Stimulated activated CD4-positive, alpha-beta T cell treated with anti-CD3 and anti-CD28 coated beads, Interleukin-1b, Interleukin-23, amount 100 ng/mL, for 48 hours (primary cell): ENCODE measurements around the gene CASP10.
"Not testable (repeated sequence)": the region's sequence is repeated elsewhere in the genome, so short reads cannot be mapped to it uniquely, and the experiment has no call there.

ENCODE experiments used
- DNase-seq: peaks from one replicate; pipeline ENCODE4 v3.0.0-alpha.2; 2020

The CASP10 gene

GRCh38 chr2:201182650-201183364 is at the start of gene CASP10:
Gene CASP10, plus strand, starts transcription at chr2:201183141. Its CDS starts 2,637 bp downstream, at chr2:201185778.
- peak; percentile 11 for DNase-seq

GRCh38 chr2:201135386-201135785 is 47.6 kb upstream of the CASP10 start:
- no peak for DNase-seq

- no peak for DNase-seq
These were observed 46.0 kb upstream of the CASP10 start for GRCh38 chr2:201136889-201137321.

GRCh38 chr2:201137505-201138400 is 45.2 kb upstream of the CASP10 start:
- DNase-seq = no peak

- DNase-seq = no peak
These were observed 44.5 kb upstream of the CASP10 start for GRCh38 chr2:201138401-201138970.

GRCh38 chr2:201138986-201139781 is 43.8 kb upstream of the CASP10 start:
- DNase-seq = not testable (repeated sequence)

GRCh38 chr2:201139836-201140604 is 42.9 kb upstream of the CASP10 start:
- no peak for DNase-seq

- no peak for DNase-seq
These were observed 38.6 kb upstream of the CASP10 start for GRCh38 chr2:201144101-201145051.

- DNase-seq = no peak
These were observed 34.4 kb upstream of the CASP10 start for GRCh38 chr2:201148434-201148990.

GRCh38 chr2:201149064-201149820 is 33.7 kb upstream of the CASP10 start:
- DNase-seq = no peak

GRCh38 chr2:201149821-201150165 is 33.1 kb upstream of the CASP10 start:
- not testable (repeated sequence) for DNase-seq

GRCh38 chr2:201150454-201151020 is 32.4 kb upstream of the CASP10 start:
- DNase-seq = no peak

GRCh38 chr2:201151127-201151981 is 31.6 kb upstream of the CASP10 start:
- no peak for DNase-seq

GRCh38 chr2:201152517-201152916 is 30.4 kb upstream of the CASP10 start:
- DNase-seq = no peak

GRCh38 chr2:201152999-201153815 is 29.7 kb upstream of the CASP10 start:
- no peak for DNase-seq

GRCh38 chr2:201154615-201155399 is 28.1 kb upstream of the CASP10 start:
- DNase-seq = no peak

GRCh38 chr2:201156036-201156435 is 26.9 kb upstream of the CASP10 start:
- no peak for DNase-seq
